ENCODE results near the gene SLC12A9. TPM values are rescaled to one million over a fixed set of nuclear protein-coding genes. Genes with fewer than 3 reads are reported as not detected.
"Not testable (repeated sequence)": the region's sequence is repeated elsewhere in the genome, so short reads cannot be mapped to it uniquely, and the experiment has no call there.

SLC12A9 gene
- total RNA-seq, 1 donor = 14.3 TPM

- no peak overlapping the region for H3K4me3 ChIP-seq (ENCODE audit: low read depth, low read length)
- TF ChIP-seq, protein P1, sequence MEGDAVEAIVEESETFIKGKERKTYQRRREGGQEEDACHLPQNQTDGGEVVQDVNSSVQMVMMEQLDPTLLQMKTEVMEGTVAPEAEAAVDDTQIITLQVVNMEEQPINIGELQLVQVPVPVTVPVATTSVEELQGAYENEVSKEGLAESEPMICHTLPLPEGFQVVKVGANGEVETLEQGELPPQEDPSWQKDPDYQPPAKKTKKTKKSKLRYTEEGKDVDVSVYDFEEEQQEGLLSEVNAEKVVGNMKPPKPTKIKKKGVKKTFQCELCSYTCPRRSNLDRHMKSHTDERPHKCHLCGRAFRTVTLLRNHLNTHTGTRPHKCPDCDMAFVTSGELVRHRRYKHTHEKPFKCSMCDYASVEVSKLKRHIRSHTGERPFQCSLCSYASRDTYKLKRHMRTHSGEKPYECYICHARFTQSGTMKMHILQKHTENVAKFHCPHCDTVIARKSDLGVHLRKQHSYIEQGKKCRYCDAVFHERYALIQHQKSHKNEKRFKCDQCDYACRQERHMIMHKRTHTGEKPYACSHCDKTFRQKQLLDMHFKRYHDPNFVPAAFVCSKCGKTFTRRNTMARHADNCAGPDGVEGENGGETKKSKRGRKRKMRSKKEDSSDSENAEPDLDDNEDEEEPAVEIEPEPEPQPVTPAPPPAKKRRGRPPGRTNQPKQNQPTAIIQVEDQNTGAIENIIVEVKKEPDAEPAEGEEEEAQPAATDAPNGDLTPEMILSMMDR (IDR thresholded peaks at IDR 0.05; ENCODE audit: insufficient read depth, low read length) = no peak
- DNase-seq (ENCODE audit: low read depth) = no peak
Observed at GRCh38 chr7:100808354-100808875, 44.1 kb upstream of the SLC12A9 start.

DNA sequence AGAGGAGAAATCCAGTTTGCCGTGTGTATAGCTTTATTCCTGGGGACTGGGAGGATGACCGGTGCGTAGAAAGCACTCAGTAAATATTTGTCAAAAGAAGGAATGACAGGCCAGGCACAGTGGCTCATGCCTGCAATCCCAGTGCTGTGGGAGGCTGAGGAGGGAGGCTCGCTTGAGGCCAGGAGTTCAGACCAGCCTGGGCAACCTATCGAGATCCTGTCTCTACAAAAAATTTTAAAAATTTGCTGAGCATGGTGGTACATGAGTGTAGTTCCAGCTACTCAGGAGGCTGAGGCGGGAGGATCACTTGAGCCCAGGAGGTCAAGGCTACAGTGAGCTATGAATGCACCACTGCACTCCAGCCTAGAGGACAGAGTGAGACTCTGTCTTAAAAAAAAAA, 41.0 kb upstream of the SLC12A9 start:
- TF ChIP-seq, protein P1 (IDR thresholded peaks at IDR 0.05; ENCODE audit: insufficient read depth, low read length) = no peak
- no peak for DNase-seq (ENCODE audit: low read depth)
- H3K4me3 ChIP-seq (ENCODE audit: low read depth, low read length) = no peak overlapping the region

DNA sequence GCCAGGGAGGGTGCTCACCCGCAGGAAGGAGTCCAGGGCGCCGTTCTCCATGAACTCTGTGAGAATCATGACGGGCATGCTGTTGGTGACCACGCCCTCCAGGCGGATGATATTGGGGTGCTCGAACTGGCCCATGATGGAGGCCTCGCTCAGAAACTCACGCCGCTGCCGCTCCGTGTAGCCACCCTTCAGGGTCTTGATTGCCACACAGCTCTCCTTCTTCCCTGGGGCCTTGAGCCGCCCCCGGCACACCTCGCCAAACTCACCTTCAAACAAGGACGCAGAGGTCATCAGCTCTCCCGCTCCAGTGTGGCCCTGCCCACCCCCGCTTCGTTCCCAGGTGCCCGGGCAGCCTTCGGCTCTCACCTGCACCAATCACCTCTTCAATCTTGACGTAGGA, 39.8 kb upstream of the SLC12A9 start:
- no peak for DNase-seq (ENCODE audit: low read depth)
- H3K4me3 ChIP-seq (ENCODE audit: low read depth, low read length) = no peak overlapping the region
- TF ChIP-seq, protein P1 (IDR thresholded peaks at IDR 0.05; ENCODE audit: insufficient read depth, low read length) = no peak

DNA sequence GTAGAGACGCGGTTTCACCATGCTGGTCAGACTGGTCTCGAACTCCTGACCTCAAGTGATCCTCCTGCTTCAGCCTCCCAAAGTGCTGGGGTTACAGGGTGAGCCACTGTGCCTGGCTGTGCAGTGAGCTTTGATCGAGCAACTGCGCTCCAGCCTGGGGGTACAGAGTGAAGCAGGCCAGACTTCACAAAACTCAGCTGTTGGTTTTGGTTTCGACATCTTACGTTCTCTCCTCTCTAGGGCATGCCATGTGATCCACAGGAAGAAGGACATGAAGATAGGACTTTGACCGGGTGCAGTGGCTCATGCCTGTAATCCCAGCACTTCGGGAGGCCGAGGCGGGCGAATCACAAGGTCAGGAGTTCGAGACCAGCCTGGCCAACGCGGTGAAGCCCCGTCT, 36.0 kb upstream of the SLC12A9 start:
- not testable (repeated sequence) for DNase-seq (ENCODE audit: low read depth); H3K4me3 ChIP-seq (ENCODE audit: low read depth, low read length)

- TF ChIP-seq, protein P1 (IDR thresholded peaks at IDR 0.05; ENCODE audit: insufficient read depth, low read length) = no peak
- DNase-seq (ENCODE audit: low read depth) = no peak
Observed at GRCh38 chr7:100817097-100817496, 35.4 kb upstream of the SLC12A9 start.

GRCh38 chr7:100818366-100818765, 34.1 kb upstream of the SLC12A9 start:
- DNase-seq (ENCODE audit: low read depth) = no peak
- TF ChIP-seq, protein P1 (IDR thresholded peaks at IDR 0.05; ENCODE audit: insufficient read depth, low read length) = no peak
- H3K4me3 ChIP-seq (ENCODE audit: low read depth, low read length) = no peak overlapping the region

More at GRCh38 chr7:100817097-100817496, 35.4 kb upstream of the SLC12A9 start:
- H3K4me3 ChIP-seq (ENCODE audit: low read depth, low read length) = no peak overlapping the region

- H3K4me3 ChIP-seq (ENCODE audit: low read depth, low read length) = no peak overlapping the region
- TF ChIP-seq, protein P1 (IDR thresholded peaks at IDR 0.05; ENCODE audit: insufficient read depth, low read length) = no peak
- no peak for DNase-seq (ENCODE audit: low read depth)
Observed at GRCh38 chr7:100818825-100819224, 33.7 kb upstream of the SLC12A9 start.

Measured in fibroblast of the aortic adventitia (primary cell).